ENCODE data around the gene YBX2.

The YBX2 gene

GRCh38 chr17:7296189-7296861 is 1.9 kb upstream of the YBX2 start:
- DNase-seq (ENCODE audit: low spot score): peak; percentile 87

- DNase-seq (ENCODE audit: low spot score): peak; percentile 77
These were observed 1.1 kb upstream of the YBX2 start for GRCh38 chr17:7295230-7296180.

- DNase-seq (ENCODE audit: low spot score): peak; percentile 88
These were observed 424 bp downstream of the YBX2 start for GRCh38 chr17:7293816-7294613.

DNA sequence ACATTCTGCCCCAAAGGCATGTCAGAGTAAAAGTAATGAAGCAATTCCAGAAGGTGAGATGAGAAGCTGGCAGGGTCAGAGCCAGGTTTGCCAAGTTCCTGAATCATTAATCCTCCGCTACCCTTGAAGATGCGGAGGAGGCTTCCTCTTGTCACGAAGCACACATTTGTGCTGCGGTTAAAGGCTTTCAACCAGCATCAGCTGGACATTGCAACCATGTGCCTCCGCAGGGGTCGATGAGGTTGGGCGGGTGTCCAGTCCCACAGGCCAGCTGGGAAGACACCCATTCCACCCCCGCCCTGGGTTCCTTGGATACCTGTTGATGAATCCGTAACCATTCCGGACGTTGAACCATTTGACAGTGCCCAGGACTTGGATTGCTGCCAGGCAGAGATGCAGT is 1.3 kb downstream of the YBX2 start:
- DNase-seq (ENCODE audit: low spot score): no peak

DNA sequence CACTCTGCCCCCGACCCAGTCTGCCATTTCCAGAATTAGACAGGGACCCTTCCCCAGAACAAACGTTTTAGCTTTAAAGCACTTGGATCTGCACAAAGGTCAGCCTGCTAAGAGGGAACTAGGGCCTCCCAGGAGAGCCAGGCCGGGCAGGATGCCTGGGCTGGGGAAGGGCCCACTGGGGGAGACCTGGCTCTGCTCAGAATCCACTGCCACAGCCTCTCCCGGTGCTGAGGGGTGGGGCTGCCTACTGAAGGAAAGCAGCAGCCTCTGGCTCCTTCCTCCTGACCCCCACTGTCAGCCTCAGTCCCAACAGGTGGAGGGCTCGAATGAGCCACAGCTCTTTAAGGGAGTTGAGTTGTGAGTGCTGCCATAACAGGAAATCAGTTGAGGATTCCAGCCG is 1.7 kb downstream of the YBX2 start:
- no peak for DNase-seq (ENCODE audit: low spot score)

DNA sequence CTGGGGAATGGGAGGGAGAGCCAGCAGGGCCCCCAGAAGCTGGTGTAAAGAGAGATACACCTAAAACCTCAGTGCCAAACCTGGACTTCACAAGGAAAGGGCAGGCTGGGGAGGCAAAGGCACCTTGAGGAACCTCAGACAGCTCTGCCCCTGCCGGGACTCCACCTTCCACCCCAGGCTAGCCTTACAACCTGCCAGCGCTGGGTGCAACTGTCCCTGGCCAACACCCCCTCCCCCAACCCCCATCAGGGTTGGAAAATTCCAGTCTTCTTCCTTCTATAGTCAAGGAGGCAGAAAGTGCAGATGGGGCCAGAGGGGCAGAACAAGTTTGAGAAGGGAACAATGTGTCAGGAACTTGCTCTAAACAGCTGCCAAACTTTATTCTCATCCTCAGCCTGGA is 2.2 kb downstream of the YBX2 start:
- no peak for DNase-seq (ENCODE audit: low spot score)

GRCh38 chr17:7290685-7291084 is 3.8 kb downstream of the YBX2 start:
- no peak for DNase-seq (ENCODE audit: low spot score)

- no peak for DNase-seq (ENCODE audit: low spot score)
These were observed 4.3 kb downstream of the YBX2 start for GRCh38 chr17:7290166-7290565.

GRCh38 chr17:7289256-7290032 is 5.0 kb downstream of the YBX2 start:
- no peak for DNase-seq (ENCODE audit: low spot score)

GRCh38 chr17:7285679-7286078 is 8.8 kb downstream of the YBX2 start:
- no peak for DNase-seq (ENCODE audit: low spot score)

DNA sequence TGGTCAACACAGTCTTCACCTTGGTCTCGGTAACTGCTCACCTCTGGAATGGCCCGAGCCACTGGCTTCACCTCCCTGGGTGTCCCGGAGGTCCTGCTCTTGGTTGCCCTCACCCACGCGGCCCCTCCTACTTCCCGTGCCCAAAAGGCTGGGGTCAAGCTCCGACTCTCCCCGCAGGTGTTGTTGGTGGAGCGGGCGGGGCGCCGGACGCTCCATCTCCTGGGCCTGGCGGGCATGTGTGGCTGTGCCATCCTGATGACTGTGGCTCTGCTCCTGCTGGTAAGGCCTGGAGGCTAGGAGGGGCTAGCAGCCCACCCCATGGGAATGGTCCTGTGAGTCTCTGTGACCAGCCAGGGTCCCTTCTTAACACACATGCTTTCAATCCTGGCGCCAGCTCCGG is 9.5 kb downstream of the YBX2 start:
- no peak for DNase-seq (ENCODE audit: low spot score)

DNA sequence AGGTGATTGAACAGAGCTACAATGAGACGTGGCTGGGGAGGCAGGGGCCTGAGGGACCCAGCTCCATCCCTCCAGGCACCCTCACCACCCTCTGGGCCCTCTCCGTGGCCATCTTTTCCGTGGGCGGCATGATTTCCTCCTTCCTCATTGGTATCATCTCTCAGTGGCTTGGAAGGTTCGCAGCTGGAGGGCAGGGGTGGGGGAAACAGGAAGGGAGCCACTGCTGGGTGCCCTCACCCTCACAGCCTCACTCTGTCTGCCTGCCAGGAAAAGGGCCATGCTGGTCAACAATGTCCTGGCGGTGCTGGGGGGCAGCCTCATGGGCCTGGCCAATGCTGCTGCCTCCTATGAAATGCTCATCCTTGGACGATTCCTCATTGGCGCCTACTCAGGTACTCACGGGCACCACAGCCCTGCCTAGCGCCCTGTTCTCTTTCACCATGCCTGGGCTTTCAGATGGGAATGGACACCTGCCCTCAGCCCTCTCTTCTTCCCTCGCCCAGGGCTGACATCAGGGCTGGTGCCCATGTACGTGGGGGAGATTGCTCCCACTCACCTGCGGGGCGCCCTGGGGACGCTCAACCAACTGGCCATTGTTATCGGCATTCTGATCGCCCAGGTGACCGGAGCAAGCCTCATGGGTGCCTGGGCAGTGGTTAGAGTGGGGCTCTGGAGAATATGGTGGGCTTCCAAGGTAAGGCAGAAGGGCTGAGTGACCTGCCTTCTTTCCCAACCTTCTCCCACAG is 10.8 kb downstream of the YBX2 start:
- DNase-seq (ENCODE audit: low spot score): no peak

DNA sequence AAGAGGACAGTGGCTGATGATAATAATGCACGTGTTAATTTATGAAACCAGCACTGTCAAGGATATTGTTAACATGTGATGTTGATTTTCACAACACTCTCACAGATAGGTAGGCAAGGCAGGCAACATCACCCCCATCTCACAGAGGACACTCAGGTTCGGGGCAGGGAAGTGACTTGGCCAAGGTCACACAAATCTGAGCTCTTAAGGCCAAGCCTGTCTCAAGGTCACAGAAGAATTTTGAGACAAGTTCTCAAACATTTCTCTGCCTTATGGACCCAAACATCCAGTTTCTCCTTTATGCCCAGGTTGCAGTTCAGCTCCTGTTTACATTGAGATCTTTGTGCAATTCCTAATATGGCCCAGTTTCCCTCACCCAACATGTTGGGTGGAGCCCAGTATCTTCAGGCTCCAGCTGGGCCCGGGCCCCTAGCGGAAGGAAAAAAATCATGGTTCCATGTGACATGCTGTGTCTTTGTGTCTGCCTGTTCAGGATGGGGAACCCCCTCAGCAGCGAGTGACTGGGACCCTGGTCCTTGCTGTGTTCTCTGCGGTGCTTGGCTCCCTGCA is 11.6 kb downstream of the YBX2 start:
- no peak for DNase-seq (ENCODE audit: low spot score)

DNA sequence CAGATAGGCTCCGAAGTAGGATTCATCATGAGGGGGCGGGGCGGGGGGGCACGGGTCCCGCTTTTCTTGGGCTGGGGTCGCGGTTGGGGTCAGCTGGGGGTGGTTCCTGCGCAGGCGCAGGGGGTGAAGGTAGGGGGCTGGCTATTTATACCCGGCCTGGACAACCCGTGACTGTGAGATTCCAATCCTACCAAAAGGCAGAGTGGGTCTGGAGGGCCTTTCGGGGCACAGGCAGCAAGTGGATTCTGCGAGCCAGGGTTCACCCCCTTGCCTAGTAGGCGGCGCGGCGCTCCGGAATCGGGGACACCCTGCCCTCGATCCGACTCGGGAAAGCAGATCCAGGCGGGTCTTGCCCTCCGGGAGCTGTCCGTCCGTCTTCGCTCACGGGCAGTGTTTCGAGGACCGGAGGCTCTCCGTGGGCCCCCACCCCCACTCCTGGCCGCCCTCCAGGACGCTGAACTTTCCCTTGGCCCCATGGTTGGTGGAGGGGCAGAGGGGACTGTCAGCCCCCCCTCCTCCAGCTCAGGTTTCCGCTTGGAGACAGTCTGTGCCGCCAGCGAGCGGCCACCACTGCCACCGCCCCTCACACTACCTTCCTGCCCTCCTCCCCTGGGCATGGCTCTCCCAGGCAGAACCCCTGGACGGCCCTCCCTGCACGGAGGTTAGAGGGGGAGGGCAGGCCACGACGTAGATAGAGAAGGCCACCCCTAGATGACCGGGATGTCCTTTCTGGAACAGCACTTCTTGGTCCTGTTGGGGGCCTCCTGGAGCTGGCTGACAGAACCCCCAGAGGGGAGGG is 12.3 kb downstream of the YBX2 start:
- no peak for DNase-seq (ENCODE audit: low spot score)

DNA sequence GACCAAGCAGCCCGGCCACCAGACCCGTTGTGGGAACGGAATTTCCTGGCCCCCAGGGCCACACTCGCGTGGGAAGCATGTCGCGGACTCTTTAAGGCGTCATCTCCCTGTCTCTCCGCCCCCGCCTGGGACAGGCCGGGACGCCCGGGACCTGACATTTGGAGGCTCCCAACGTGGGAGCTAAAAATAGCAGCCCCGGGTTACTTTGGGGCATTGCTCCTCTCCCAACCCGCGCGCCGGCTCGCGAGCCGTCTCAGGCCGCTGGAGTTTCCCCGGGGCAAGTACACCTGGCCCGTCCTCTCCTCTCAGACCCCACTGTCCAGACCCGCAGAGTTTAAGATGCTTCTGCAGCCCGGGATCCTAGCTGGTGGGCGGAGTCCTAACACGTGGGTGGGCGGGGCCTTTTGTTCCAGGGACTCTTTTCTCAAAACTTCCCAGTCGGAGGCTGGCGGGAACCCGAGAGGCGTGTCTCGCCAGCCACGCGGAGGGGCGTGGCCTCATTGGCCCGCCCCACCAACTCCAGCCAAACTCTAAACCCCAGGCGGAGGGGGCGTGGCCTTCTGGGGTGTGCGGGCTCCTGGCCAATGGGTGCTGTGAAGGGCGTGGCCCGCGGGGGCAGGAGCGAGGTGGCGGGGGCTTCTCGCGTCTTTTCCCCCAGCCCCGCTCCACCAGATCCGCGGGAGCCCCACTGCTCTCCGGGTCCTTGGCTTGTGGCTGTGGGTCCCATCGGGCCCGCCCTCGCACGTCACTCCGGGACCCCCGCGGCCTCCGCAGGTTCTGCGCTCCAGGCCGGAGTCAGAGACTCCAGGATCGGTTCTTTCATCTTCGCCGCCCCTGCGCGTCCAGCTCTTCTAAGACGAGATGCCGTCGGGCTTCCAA is 13.1 kb downstream of the YBX2 start, which contains the start of gene SLC2A4:
TSS of gene SLC2A4 (plus strand) at position 645 of the 879 bp plus-strand sequence. CDS start at position 862, 217 bp downstream.
- peak; percentile 94 for DNase-seq (ENCODE audit: low spot score)

GRCh38 chr17:7280519-7281073 is 13.8 kb downstream of the YBX2 start:
- DNase-seq (ENCODE audit: low spot score): peak; percentile 90

DNA sequence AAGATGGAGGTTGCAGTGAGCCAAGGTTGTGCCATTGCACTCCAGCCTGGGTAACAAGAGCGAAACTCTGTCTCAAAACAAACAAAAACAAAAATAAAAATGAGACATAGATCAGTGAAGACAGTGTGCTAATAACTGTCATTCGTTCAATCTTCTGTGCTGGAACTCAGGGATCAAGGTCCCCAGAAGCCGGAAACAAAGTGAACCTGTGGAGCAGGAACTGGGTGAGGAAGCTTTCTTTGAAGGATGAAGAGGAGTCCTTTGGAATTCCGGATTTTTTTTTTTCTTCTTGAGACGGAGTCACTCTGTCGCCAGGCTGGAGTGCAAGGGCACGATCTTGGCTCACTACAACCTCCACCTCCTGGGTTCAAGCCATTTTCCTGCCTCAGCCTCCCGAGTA is 15.0 kb downstream of the YBX2 start:
- no peak for DNase-seq (ENCODE audit: low spot score)

- no peak for DNase-seq (ENCODE audit: low spot score)
These were observed 27.7 kb downstream of the YBX2 start for GRCh38 chr17:7266784-7267183.

DNA sequence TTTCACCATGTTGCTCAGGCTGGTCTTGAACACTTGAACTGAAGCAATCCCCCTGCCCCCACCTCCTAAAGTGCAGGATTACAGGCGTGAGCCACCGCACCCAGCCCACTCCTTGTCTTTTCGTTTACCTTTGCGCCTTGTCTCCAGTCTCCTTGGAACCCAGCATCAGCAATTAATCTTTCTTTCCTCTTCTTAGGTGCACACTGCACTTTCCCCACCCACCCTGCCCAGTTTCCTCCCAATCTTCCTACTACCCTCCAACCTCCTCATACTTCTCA is 30.7 kb downstream of the YBX2 start:
- no peak for DNase-seq (ENCODE audit: low spot score)

Data from SW480 (cell line).